Right lobe of liver (tissue), 4 donors: ENCODE data around the gene DOCK2.

Experiments used
- POLR2A ChIP-seq: fragments of 450-650 bp; IDR thresholded peaks from one replicate; pipeline ENCODE4 v1.6.1; 2017; ENCODE audit warnings: antibody characterized with exemption, mild to moderate bottlenecking
- TF ChIP-seq, protein P1 (sequence below), 4 donors: fragments of 200-600 bp in 3 of 4; fragments of 450-650 bp in 1 of 4; IDR thresholded peaks; one replicate each; pipeline versions ENCODE4 v1.5.1 to v1.8.0; 2016 to 2022; ENCODE audit warnings: antibody characterized with exemption in 4 of 4, mild to moderate bottlenecking in 2 of 4
- donor health status: DM: no; HTN: no; CAD: no.
- donor health status: DM: no; HTN: no; CAD: no.
- donor health status: DM: no; HTN: yes; CAD: no.

GRCh38 chr5:169811023-169811422, 173.9 kb downstream of the DOCK2 start:
- TF ChIP-seq, protein P1, sequence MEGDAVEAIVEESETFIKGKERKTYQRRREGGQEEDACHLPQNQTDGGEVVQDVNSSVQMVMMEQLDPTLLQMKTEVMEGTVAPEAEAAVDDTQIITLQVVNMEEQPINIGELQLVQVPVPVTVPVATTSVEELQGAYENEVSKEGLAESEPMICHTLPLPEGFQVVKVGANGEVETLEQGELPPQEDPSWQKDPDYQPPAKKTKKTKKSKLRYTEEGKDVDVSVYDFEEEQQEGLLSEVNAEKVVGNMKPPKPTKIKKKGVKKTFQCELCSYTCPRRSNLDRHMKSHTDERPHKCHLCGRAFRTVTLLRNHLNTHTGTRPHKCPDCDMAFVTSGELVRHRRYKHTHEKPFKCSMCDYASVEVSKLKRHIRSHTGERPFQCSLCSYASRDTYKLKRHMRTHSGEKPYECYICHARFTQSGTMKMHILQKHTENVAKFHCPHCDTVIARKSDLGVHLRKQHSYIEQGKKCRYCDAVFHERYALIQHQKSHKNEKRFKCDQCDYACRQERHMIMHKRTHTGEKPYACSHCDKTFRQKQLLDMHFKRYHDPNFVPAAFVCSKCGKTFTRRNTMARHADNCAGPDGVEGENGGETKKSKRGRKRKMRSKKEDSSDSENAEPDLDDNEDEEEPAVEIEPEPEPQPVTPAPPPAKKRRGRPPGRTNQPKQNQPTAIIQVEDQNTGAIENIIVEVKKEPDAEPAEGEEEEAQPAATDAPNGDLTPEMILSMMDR (IDR thresholded peaks at IDR 0.05) = no peak
- no peak for TF ChIP-seq POLR2A
